AG09309 (cell line): ENCODE results near the gene SLC6A2.

Experiments used
- DNase-seq: peaks from one replicate; pipeline ENCODE4 v3.0.0-alpha.2; 2010; ENCODE audit warnings: low read depth
- H3K4me3 ChIP-seq: 2 replicates; pipeline ENCODE4 v1.5.1; 2011; ENCODE audit warnings: mild to moderate bottlenecking, low read depth, low read length, moderate library complexity; ENCODE audit not compliant: control insufficient read depth
- CTCF ChIP-seq: IDR thresholded peaks from 2 replicates; pipeline ENCODE4 v1.5.1; 2011; ENCODE audit warnings: mild to moderate bottlenecking, low read depth, low read length, inconsistent platforms; ENCODE audit not compliant: insufficient read depth, control insufficient read depth; ENCODE audit errors: missing control alignments

SLC6A2 gene

GRCh38 chr16:55685973-55686372 is 30.2 kb downstream of the SLC6A2 start:
- H3K4me3 ChIP-seq, result no peak overlapping the region
- TF ChIP-seq CTCF, result no peak
- DNase-seq, result no peak

GRCh38 chr16:55686671-55687070 is 30.9 kb downstream of the SLC6A2 start:
- H3K4me3 ChIP-seq, result no peak overlapping the region
- no peak for DNase-seq
- no peak for TF ChIP-seq CTCF

- no peak for TF ChIP-seq CTCF
- H3K4me3 ChIP-seq, result no peak overlapping the region
- DNase-seq, result no peak
These were observed 32.0 kb downstream of the SLC6A2 start for GRCh38 chr16:55687802-55688201.

GRCh38 chr16:55690841-55691240 is 35.1 kb downstream of the SLC6A2 start:
- DNase-seq, result no peak
- no peak overlapping the region for H3K4me3 ChIP-seq
- no peak for TF ChIP-seq CTCF

GRCh38 chr16:55691771-55692170 is 36.0 kb downstream of the SLC6A2 start:
- H3K4me3 ChIP-seq, result no peak overlapping the region
- no peak for TF ChIP-seq CTCF
- no peak for DNase-seq

- no peak for TF ChIP-seq CTCF
- DNase-seq, result no peak
- H3K4me3 ChIP-seq, result no peak overlapping the region
These were observed 39.8 kb downstream of the SLC6A2 start for GRCh38 chr16:55695595-55695994.

- TF ChIP-seq CTCF, result no peak
- no peak overlapping the region for H3K4me3 ChIP-seq
- DNase-seq, result no peak
These were observed 42.1 kb downstream of the SLC6A2 start for GRCh38 chr16:55697867-55698266.
